Measurements from ENCODE around the gene FMNL2. TPM values are rescaled to one million over a fixed set of nuclear protein-coding genes. Genes with fewer than 3 reads are reported as not detected.

FMNL2 gene
- total and polyA plus RNA-seq, 8 donors, result 7.8 to 100.0 (median 36.5) TPM

DNA sequence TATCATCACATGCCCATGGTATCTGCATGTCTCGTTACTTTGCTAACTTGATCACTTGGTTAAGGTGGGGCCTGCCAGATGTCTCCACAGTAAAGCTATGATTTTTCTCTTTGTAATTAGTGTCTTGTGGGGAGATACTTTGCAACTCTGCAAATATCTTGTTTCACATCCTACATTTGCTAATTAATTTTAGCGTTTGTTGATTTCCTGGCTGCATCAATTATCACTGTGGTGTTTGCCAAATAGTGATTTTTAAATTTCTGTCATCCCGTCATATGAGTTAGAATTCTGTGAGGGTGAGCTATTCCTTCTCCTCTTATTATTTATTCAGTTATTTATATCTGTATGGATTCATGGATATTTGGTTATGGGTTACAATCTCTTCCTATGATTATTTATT is 161.4 kb downstream of the FMNL2 start:
- TF ChIP-seq POLR2A (IDR thresholded peaks at IDR 0.05) (no peak), POLR2AphosphoS5 (IDR thresholded peaks at IDR 0.05) (no peak)
- DNase-seq, result no peak
- no peak overlapping the region for H3K4me3 ChIP-seq
- H3K36me3 ChIP-seq, result no peaks in the 10 kb centered on the region
- intact Hi-C loops (cut with DNase I; ENCODE audit: low total_unique reads), result no loop called here
- no peaks in the 10 kb centered on the region for H3K9me3 ChIP-seq
- WGBS, 5 donors, result 80 to 91% (median 87%) methylated on average over 3 of the region's 3 CpGs
- peaks cover 0 to 60% (median 27%) of the 10 kb centered on the region in 4 donors for H3K4me1 ChIP-seq
- no peaks in the 10 kb centered on the region for H3K27me3 ChIP-seq
- no peak overlapping the region for H3K27ac ChIP-seq

DNA sequence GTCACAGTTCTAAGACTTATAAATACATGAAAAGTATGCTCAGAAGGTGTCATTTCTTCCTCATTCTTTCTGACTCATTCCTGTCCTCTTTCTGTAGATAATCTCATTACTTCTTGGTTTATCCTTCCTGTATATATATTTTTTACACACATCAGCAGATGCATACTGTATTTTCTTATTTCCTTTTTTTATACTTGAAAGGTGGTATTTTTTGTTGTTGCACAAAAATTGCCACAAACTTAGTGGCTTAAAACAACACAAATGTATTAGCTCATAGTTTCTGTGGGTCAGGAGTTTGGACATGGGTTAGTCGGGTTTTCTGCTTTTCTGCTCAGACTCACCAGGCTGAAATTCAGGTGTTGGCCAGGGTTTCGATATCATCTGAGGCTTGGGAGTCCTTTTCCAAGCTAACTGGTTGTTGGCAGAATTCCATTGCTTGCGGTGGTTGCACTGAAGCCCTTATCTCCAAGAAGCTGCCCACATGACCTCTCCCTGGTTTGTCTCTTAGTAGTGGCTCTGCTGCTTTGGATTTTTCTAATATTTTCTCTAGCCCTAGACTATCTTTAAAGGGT is 162.6 kb downstream of the FMNL2 start:
- no peaks in the 10 kb centered on the region for H3K9me3 ChIP-seq
- peak; percentile 66 to 69 for DNase-seq
- TF ChIP-seq POLR2AphosphoS5 (IDR thresholded peaks at IDR 0.05), result no peak
- TF ChIP-seq, protein P1, sequence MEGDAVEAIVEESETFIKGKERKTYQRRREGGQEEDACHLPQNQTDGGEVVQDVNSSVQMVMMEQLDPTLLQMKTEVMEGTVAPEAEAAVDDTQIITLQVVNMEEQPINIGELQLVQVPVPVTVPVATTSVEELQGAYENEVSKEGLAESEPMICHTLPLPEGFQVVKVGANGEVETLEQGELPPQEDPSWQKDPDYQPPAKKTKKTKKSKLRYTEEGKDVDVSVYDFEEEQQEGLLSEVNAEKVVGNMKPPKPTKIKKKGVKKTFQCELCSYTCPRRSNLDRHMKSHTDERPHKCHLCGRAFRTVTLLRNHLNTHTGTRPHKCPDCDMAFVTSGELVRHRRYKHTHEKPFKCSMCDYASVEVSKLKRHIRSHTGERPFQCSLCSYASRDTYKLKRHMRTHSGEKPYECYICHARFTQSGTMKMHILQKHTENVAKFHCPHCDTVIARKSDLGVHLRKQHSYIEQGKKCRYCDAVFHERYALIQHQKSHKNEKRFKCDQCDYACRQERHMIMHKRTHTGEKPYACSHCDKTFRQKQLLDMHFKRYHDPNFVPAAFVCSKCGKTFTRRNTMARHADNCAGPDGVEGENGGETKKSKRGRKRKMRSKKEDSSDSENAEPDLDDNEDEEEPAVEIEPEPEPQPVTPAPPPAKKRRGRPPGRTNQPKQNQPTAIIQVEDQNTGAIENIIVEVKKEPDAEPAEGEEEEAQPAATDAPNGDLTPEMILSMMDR (IDR thresholded peaks at IDR 0.05), result no peak
- no peak for TF ChIP-seq EP300 (IDR thresholded peaks at IDR 0.05)
- no peak for TF ChIP-seq POLR2A (IDR thresholded peaks at IDR 0.05)
- peaks cover 0 to 60% (median 28%) of the 10 kb centered on the region in 4 donors for H3K4me1 ChIP-seq
- no peak overlapping the region for H3K4me3 ChIP-seq
- H3K27me3 ChIP-seq, result no peaks in the 10 kb centered on the region
- 29 to 50% (median 38%) methylated on average over 3 of the region's 3 CpGs for WGBS, 5 donors
- no peaks in the 10 kb centered on the region for H3K36me3 ChIP-seq
- H3K27ac ChIP-seq, result peak overlapping the region in 2 of 5 donors; percentile 33 to 38
- intact Hi-C loops (cut with DNase I; ENCODE audit: low total_unique reads), result no loop called here

DNA sequence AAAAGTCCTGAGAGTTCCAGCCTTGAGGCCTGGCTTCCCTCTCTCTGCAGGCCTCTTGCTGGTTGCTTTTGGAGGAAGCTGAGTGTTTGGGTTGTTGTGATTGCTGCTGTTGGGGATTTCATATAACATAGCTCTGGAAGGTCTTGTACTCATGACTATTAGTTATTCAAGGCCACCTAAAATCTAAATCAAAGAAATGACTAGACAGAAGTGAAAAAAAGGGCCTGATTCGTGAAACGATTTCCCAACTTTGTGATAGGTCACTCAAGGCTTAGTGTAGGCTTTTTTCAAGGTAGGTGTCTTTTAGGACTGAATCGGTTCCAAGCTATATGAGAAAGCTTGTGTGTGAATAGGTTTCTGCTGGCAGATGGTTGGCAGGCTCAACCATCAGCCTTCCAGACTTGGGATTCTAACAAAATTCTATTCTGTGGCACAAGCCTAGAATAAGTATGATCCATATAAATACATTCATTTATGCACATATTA is 164.4 kb downstream of the FMNL2 start:
- Histone ChIP-seq H3K27ac (peak overlapping the region in 4 of 5 donors; percentile 14 to 62 (median 54)), H3K4me1 (peaks cover 0 to 45% (median 18%) of the 10 kb centered on the region in 4 donors), H3K27me3 (no peaks in the 10 kb centered on the region), H3K9me3 (no peaks in the 10 kb centered on the region), H3K4me3 (no peak overlapping the region), H3K36me3 (no peaks in the 10 kb centered on the region)
- intact Hi-C loops (cut with DNase I; ENCODE audit: low total_unique reads), result no loop called here
- WGBS, 5 donors, result 82 to 91% (median 85%) methylated on average over 3 of the region's 3 CpGs
- DNase-seq, result no peak
- TF ChIP-seq EP300 (IDR thresholded peaks at IDR 0.05) (no peak), POLR2A (IDR thresholded peaks at IDR 0.05) (no peak), POLR2AphosphoS5 (IDR thresholded peaks at IDR 0.05) (no peak)

DNA sequence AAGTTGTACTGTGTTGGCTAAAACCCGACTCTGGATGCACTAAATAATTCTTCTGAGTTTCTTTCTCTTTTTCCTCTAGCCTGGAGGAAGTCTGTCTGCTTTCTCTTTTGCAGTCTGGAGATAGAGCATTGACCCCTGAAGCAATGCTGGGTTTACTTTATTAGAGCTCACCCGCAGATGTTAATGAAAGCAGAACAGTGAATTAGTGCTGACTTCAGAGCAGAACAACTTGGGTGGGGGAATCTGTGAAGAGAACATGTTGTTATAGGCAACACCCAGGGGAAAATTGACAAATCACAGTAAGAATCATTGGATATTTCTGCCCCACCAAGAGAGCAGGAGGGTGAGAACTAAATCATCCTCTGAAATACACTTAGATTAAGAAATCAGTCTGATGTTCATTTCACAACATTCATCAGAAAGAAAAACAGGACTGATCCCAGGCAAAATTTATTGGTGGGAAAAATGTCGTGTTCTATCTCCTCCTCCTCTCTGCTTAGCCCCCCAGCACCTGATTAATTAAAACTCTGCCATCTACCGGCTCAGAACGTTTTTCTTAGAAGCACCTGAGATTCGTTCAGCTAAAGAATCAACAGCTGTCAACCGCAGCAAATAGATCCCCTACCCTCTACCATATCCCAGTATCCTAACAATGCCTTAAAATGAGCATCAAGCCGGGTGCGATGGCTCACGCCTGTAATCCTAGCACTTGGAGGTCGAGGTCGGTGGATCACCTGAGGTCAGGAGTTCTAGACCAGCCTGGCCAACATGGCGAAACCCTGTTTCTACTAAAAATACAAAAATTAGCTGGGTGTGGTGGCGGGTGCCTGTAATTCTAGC is 165.1 kb downstream of the FMNL2 start:
- H3K36me3 ChIP-seq, result no peaks in the 10 kb centered on the region

DNA sequence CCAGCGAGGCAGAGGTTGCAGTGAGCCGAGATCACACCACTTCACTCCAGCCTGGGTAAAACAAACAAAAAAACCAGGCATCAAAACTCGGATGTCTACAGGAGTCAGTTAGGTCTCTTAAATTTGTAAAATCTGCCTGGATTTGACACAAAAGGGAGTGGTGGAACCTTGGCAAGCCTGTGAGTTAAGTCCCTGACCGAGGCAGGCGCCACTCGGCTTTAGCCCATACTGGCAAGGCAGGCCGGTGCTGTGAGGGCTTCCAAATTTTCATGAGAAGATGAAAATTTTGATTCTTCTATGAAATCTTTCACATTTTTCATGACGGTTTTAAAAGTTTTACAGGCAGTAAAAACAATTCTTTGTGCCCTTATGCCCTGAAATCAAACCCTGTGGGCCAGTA is 165.8 kb downstream of the FMNL2 start:
- Histone ChIP-seq H3K9me3 (no peaks in the 10 kb centered on the region), H3K4me3 (no peak overlapping the region), H3K36me3 (no peaks in the 10 kb centered on the region), H3K4me1 (peaks cover 0 to 37% (median 18%) of the 10 kb centered on the region in 4 donors), H3K27ac (peak overlapping the region in 4 of 5 donors; percentile 14 to 61 (median 54)), H3K27me3 (no peaks in the 10 kb centered on the region)
- 86 to 88% (median 87%) methylated on average over 8 of the region's 8 CpGs for WGBS, 5 donors
- TF ChIP-seq POLR2AphosphoS5 (IDR thresholded peaks at IDR 0.05) (no peak), POLR2A (IDR thresholded peaks at IDR 0.05) (no peak), EP300 (IDR thresholded peaks at IDR 0.05) (no peak)
- TF ChIP-seq, protein P1 (IDR thresholded peaks at IDR 0.05), result no peak
- intact Hi-C loops (cut with DNase I; ENCODE audit: low total_unique reads), result no loop called here
- DNase-seq, result no peak

More for the DNA sequence above, 165.1 kb downstream of the FMNL2 start:
- Histone ChIP-seq H3K4me3 (no peak overlapping the region), H3K27me3 (no peaks in the 10 kb centered on the region), H3K27ac (peak overlapping the region in 4 of 5 donors; percentile 14 to 62 (median 54)), H3K9me3 (no peaks in the 10 kb centered on the region), H3K4me1 (peaks cover 0 to 41% (median 18%) of the 10 kb centered on the region in 4 donors)
- DNase-seq, result peak in 1 of 2 donors; percentile 58
- TF ChIP-seq EP300 (IDR thresholded peaks at IDR 0.05), result no peak
- TF ChIP-seq POLR2AphosphoS5 (IDR thresholded peaks at IDR 0.05), result peak in 1 of 3 donors; percentile 20
- 77 to 90% (median 83%) methylated on average over 14 of the region's 14 CpGs for WGBS, 5 donors
- intact Hi-C loops (cut with DNase I; ENCODE audit: low total_unique reads), result no loop called here

Measured in stomach (tissue), 9 donors.